Neutrophil (primary cell): ENCODE measurements around the gene UBE2R2.
A peak's percentile ranks its signal among the peaks of the same experiment; 100 is the strongest.
"Not testable (repeated sequence)": the region's sequence is repeated elsewhere in the genome, so short reads cannot be mapped to it uniquely, and the experiment has no call there.

Experiments used
- H3K27ac ChIP-seq: fragments of 200-600 bp; sonication (generic); 2 replicates; pipeline ENCODE4 v1.5.1; 2016; ENCODE audit warnings: mild to moderate bottlenecking, moderate library complexity
- H3K27me3 ChIP-seq: fragments of 200-600 bp; sonication (generic); 2 replicates; pipeline ENCODE4 v1.6.0; 2016; ENCODE audit warnings: mild to moderate bottlenecking
- H3K36me3 ChIP-seq: fragments of 200-600 bp; sonication (generic); 2 replicates; pipeline ENCODE4 v1.5.1; 2017
- H3K4me1 ChIP-seq, 2 experiments: fragments of 200-600 bp in 1 of 2; sonication (generic) in 1 of 2; 1 replicate in 1 of 2; 2 replicates in 1 of 2; pipeline versions ENCODE4 v1.5.1 to v1.6.1; 2013 to 2016; ENCODE audit warnings: low read depth in 1 of 2, low read length in 1 of 2, mild to moderate bottlenecking in 1 of 2, moderate library complexity in 1 of 2; ENCODE audit not compliant: control insufficient read depth in 1 of 2, insufficient read depth in 1 of 2
- H3K4me3 ChIP-seq, 2 experiments: fragments of 200-600 bp in 1 of 2; sonication (generic) in 1 of 2; 1 replicate in 1 of 2; 2 replicates in 1 of 2; pipeline ENCODE4 v1.5.1; 2013 to 2016; ENCODE audit warnings: low read depth in 1 of 2, low read length in 1 of 2, mild to moderate bottlenecking in 1 of 2, moderate library complexity in 1 of 2
- H3K9me3 ChIP-seq: fragments of 200-600 bp; sonication (generic); 2 replicates; pipeline ENCODE4 v1.5.1; 2016
- CTCF ChIP-seq: fragments of 200-600 bp; sonication (generic); IDR thresholded peaks from 2 replicates; pipeline ENCODE4 v1.5.1; 2016; ENCODE audit warnings: antibody characterized with exemption

The UBE2R2 gene

GRCh38 chr9:33818847-33819500 is 2.0 kb downstream of the UBE2R2 start:
- H3K27me3 ChIP-seq, result no peaks in the 10 kb centered on the region
- H3K36me3 ChIP-seq, result peaks cover 5% of the 10 kb centered on the region
- TF ChIP-seq CTCF, result no peak
- H3K4me3 ChIP-seq, result peak overlapping the region; percentile 91 to 98
- peaks cover 43 to 53% of the 10 kb centered on the region in 2 experiments for H3K4me1 ChIP-seq
- peak overlapping the region; percentile 96 for H3K27ac ChIP-seq
- no peaks in the 10 kb centered on the region for H3K9me3 ChIP-seq

- Histone ChIP-seq H3K4me1 (peaks cover 30 to 40% of the 10 kb centered on the region in 2 experiments), H3K27me3 (no peaks in the 10 kb centered on the region), H3K4me3 (peak overlapping the region; percentile 91 to 98), H3K9me3 (no peaks in the 10 kb centered on the region), H3K36me3 (peaks cover 5% of the 10 kb centered on the region), H3K27ac (peak overlapping the region; percentile 96)
- TF ChIP-seq CTCF, result no peak
Measured at GRCh38 chr9:33820231-33820745, 3.3 kb downstream of the UBE2R2 start.

GRCh38 chr9:33823801-33824200 is 6.8 kb downstream of the UBE2R2 start:
- H3K4me3 ChIP-seq, result no peak overlapping the region
- H3K27ac ChIP-seq, result no peak overlapping the region
- peaks cover 19 to 32% of the 10 kb centered on the region in 2 experiments for H3K4me1 ChIP-seq
- no peaks in the 10 kb centered on the region for H3K9me3 ChIP-seq
- no peak for TF ChIP-seq CTCF
- H3K36me3 ChIP-seq, result peaks cover 5% of the 10 kb centered on the region
- H3K27me3 ChIP-seq, result no peaks in the 10 kb centered on the region

- not testable (repeated sequence) for H3K36me3 ChIP-seq, H3K4me3 ChIP-seq, H3K9me3 ChIP-seq, H3K27ac ChIP-seq, H3K27me3 ChIP-seq
- peaks cover 24 to 30% of the 10 kb centered on the region in 2 experiments for H3K4me1 ChIP-seq
Measured at GRCh38 chr9:33827285-33827684, 10.3 kb downstream of the UBE2R2 start.

GRCh38 chr9:33829641-33830230 is 12.8 kb downstream of the UBE2R2 start:
- not testable (repeated sequence) for H3K27me3 ChIP-seq, H3K9me3 ChIP-seq, H3K36me3 ChIP-seq
- Histone ChIP-seq H3K27ac (peak overlapping the region; percentile 62), H3K4me1 (peaks cover 24 to 32% of the 10 kb centered on the region in 2 experiments), H3K4me3 (peak overlapping the region in 1 of 2 experiments; percentile 2)

- H3K27me3 ChIP-seq, result no peaks in the 10 kb centered on the region
- H3K4me1 ChIP-seq, result peaks cover 56 to 62% of the 10 kb centered on the region in 2 experiments
- no peak for TF ChIP-seq CTCF
- peak overlapping the region; percentile 85 for H3K27ac ChIP-seq
- H3K9me3 ChIP-seq, result no peaks in the 10 kb centered on the region
- H3K4me3 ChIP-seq, result peak overlapping the region; percentile 46 to 55
- no peaks in the 10 kb centered on the region for H3K36me3 ChIP-seq
Measured at GRCh38 chr9:33835625-33836260, 18.8 kb downstream of the UBE2R2 start.

- H3K27me3 ChIP-seq, H3K36me3 ChIP-seq, H3K9me3 ChIP-seq: not testable (repeated sequence)
- H3K4me3 ChIP-seq, result peak overlapping the region; percentile 46 to 55
- H3K27ac ChIP-seq, result peak overlapping the region; percentile 85
- H3K4me1 ChIP-seq, result peaks cover 61 to 62% of the 10 kb centered on the region in 2 experiments
Measured at GRCh38 chr9:33836261-33836660, 19.3 kb downstream of the UBE2R2 start.
